HG03097 (cell line): ENCODE measurements around the gene CDKAL1.

Experiments used
- ATAC-seq: cut with Tn5 transposase; IDR thresholded peaks from one replicate; pipeline ENCODE4 v1.9.1; 2021; ENCODE audit not compliant: unreplicated experiment, low FRiP score

Gene CDKAL1

GRCh38 chr6:20933057-20933788 lies 399.0 kb downstream of the CDKAL1 start:
- ATAC-seq, result no peak

- ATAC-seq, result no peak
Observed at GRCh38 chr6:20936949-20937348, 402.7 kb downstream of the CDKAL1 start.

GRCh38 chr6:20939161-20939775 lies 405.0 kb downstream of the CDKAL1 start:
- no peak for ATAC-seq

- no peak for ATAC-seq
Observed at GRCh38 chr6:20943040-20943627, 408.9 kb downstream of the CDKAL1 start.

- no peak for ATAC-seq
Observed at GRCh38 chr6:20943922-20944321, 409.7 kb downstream of the CDKAL1 start.

GRCh38 chr6:20946022-20946421 lies 411.8 kb downstream of the CDKAL1 start:
- ATAC-seq, result peak; percentile 83

GRCh38 chr6:20946890-20947289 lies 412.6 kb downstream of the CDKAL1 start:
- ATAC-seq, result no peak

GRCh38 chr6:20947977-20948376 lies 413.7 kb downstream of the CDKAL1 start:
- ATAC-seq, result no peak

- ATAC-seq, result no peak
Observed at GRCh38 chr6:20948556-20948955, 414.3 kb downstream of the CDKAL1 start.

- no peak for ATAC-seq
Observed at GRCh38 chr6:20949138-20949537, 414.9 kb downstream of the CDKAL1 start.

- ATAC-seq, result no peak
Observed at GRCh38 chr6:20952699-20953474, 418.6 kb downstream of the CDKAL1 start.

- ATAC-seq, result no peak
Observed at GRCh38 chr6:20954315-20954714, 420.1 kb downstream of the CDKAL1 start.

GRCh38 chr6:20955131-20955530 lies 420.9 kb downstream of the CDKAL1 start:
- ATAC-seq, result no peak

- ATAC-seq, result no peak
Observed at GRCh38 chr6:20955751-20956150, 421.5 kb downstream of the CDKAL1 start.

GRCh38 chr6:20960067-20960466 lies 425.8 kb downstream of the CDKAL1 start:
- ATAC-seq, result no peak

- no peak for ATAC-seq
Observed at GRCh38 chr6:20965276-20965675, 431.0 kb downstream of the CDKAL1 start.

- ATAC-seq, result no peak
Observed at GRCh38 chr6:20965915-20966314, 431.7 kb downstream of the CDKAL1 start.

GRCh38 chr6:20969551-20969950 lies 435.3 kb downstream of the CDKAL1 start:
- ATAC-seq, result no peak

GRCh38 chr6:20976391-20976918 lies 442.2 kb downstream of the CDKAL1 start:
- no peak for ATAC-seq

- peak; percentile 68 for ATAC-seq
Observed at GRCh38 chr6:20978151-20978614, 443.9 kb downstream of the CDKAL1 start.

- ATAC-seq, result no peak
Observed at GRCh38 chr6:20979076-20979475, 444.8 kb downstream of the CDKAL1 start.
